Karpas-422 (cell line): ENCODE measurements around the gene ACTR3. TPM values are rescaled to one million over a fixed set of nuclear protein-coding genes. Genes with fewer than 3 reads are reported as not detected.
"Not testable (repeated sequence)": the region's sequence is repeated elsewhere in the genome, so short reads cannot be mapped to it uniquely, and the experiment has no call there.

Experiments used
- DNase-seq: peaks from one replicate; pipeline ENCODE4 v3.0.0-alpha.2; 2015
- H2AFZ ChIP-seq: fragments of 200-600 bp; sonication (generic); 2 replicates; pipeline ENCODE4 v1.6.1; 2014; ENCODE audit warnings: antibody characterized with exemption, low read length, mixed read lengths
- H3K27ac ChIP-seq: fragments of 200-600 bp; sonication (generic); 2 replicates; pipeline ENCODE4 v1.5.1; 2014; ENCODE audit warnings: mild to moderate bottlenecking, low read length, moderate library complexity
- H3K27me3 ChIP-seq: fragments of 200-600 bp; sonication (generic); 2 replicates; pipeline ENCODE4 v1.6.1; 2014; ENCODE audit warnings: low read length, mixed read lengths
- H3K36me3 ChIP-seq: fragments of 200-600 bp; sonication (generic); 2 replicates; pipeline ENCODE4 v1.6.1; 2014; ENCODE audit warnings: low read length, mixed read lengths; ENCODE audit not compliant: insufficient read depth
- H3K4me1 ChIP-seq: fragments of 200-600 bp; sonication (generic); 2 replicates; pipeline ENCODE4 v1.6.1; 2014; ENCODE audit warnings: mild to moderate bottlenecking, low read length, mixed read lengths
- H3K4me2 ChIP-seq: fragments of 200-600 bp; sonication (generic); 2 replicates; pipeline ENCODE4 v1.6.1; 2014; ENCODE audit warnings: low read length, low read depth, mild to moderate bottlenecking; ENCODE audit not compliant: poor library complexity, severe bottlenecking
- H3K4me3 ChIP-seq: fragments of 200-600 bp; sonication (generic); 2 replicates; pipeline ENCODE4 v1.5.1; 2014; ENCODE audit warnings: mild to moderate bottlenecking, antibody characterized with exemption, low read length, mixed read lengths
- H3K79me2 ChIP-seq: fragments of 200-600 bp; sonication (generic); 2 replicates; pipeline ENCODE4 v1.6.1; 2014; ENCODE audit warnings: mild to moderate bottlenecking, low read length, mixed read lengths
- H3K9ac ChIP-seq: fragments of 200-600 bp; sonication (generic); 2 replicates; pipeline ENCODE4 v1.6.0; 2014; ENCODE audit warnings: low read length
- H3K9me2 ChIP-seq: fragments of 200-600 bp; sonication (generic), shearing (Covaris generic); replicated peaks from 2 replicates; pipeline ENCODE4 v1.6.0; 2014; ENCODE audit warnings: mild to moderate bottlenecking, low read length, moderate library complexity; ENCODE audit not compliant: insufficient read depth
- H3K9me3 ChIP-seq: fragments of 300-700, 200-600 bp; sonication (generic); 2 replicates; pipeline ENCODE4 v1.6.1; 2014; ENCODE audit warnings: low read length, mixed read lengths
- H4K20me1 ChIP-seq: fragments of 200-600 bp; sonication (generic); 2 replicates; pipeline ENCODE4 v1.6.1; 2014; ENCODE audit warnings: mild to moderate bottlenecking, antibody characterized with exemption, low read length, low read depth; ENCODE audit not compliant: insufficient read depth
- total RNA-seq: library from RNA; depleted of rRNA; stranded (reverse); fragments of >200 nt; shearing (Covaris generic); gene quantifications from 2 replicates; pipeline ENCODE4 v1.2.3, GENCODE V29; 2014; ENCODE audit warnings: low replicate concordance

Gene ACTR3
- total RNA-seq, 1 experiment from 2014 or later = 259 TPM

DNA sequence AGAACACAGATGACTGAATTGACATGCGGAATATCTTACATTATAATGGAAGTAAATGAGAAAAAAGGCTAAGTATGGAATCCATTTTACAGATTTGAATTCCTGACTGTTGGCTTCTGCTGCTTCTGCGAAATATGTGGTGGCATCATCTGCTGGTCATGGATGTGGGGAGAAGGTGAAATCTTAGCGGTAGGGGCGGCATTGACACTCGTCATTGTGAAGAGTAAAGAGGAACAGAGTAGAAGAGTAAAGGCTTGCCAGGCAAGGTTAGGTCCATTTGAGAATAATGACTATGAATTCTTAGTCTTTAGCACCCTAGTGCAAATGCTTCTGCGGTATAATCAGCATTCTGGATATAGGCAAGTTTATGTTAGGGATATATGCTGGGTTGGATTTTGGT is 32.4 kb downstream of the ACTR3 start:
- peaks cover 97% of the 10 kb centered on the region for H3K79me2 ChIP-seq
- peaks cover 72% of the 10 kb centered on the region for H3K36me3 ChIP-seq
- H3K4me2 ChIP-seq = no peak overlapping the region

DNA sequence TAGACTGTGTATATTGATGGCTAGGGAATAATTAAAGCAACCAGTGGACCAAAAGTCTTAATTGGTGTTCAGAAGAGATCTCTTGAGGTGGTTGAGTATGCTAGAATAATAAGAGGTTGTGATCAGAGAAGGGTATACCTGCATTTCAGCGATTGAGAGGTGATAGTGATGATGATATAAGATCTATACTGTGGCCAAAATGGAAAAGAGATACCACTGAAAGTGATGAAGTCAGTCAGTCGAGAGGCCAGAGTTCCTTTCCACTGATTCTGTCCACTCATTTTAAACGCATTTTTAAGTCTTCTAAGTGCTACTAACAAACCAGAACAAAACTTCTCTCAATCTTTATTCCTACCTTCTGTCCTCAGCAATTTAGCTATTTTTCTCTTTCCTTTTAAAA is 32.9 kb downstream of the ACTR3 start:
- H4K20me1 ChIP-seq = peaks cover 4% of the 10 kb centered on the region; the same call in 1 of the 2 replicates

More for the DNA sequence above, 32.4 kb downstream of the ACTR3 start:
- peaks cover 37% of the 10 kb centered on the region for H3K4me1 ChIP-seq
- H3K4me3 ChIP-seq = no peak overlapping the region
- no peak overlapping the region for H3K9ac ChIP-seq
- peaks cover 4% of the 10 kb centered on the region; the same call in 1 of the 2 replicates for H4K20me1 ChIP-seq
- H3K9me3 ChIP-seq = no peaks in the 10 kb centered on the region
- no peak for DNase-seq
- H3K9me2 ChIP-seq = no peaks in the 10 kb centered on the region
- no peaks in the 10 kb centered on the region for H3K27me3 ChIP-seq
- H3K27ac ChIP-seq = no peak overlapping the region
- no peak overlapping the region for H2AFZ ChIP-seq

DNA sequence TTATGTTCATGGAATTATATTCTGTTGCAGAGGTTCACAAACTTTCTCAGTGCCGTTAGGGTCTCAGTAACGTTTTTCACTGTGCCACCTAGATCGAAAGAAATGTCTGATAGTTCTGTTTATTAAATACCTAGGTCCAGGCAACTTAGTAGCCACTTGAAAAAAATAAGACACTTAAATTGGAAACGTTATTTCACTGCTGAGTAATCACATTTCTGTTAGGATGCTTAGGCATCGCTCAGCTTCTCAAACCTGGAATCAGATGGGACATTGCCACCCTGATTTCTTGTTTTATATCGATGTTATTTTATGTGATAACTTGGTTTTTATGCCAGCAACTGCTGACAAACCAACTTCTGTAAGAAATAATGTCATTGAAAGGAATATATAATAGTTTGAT is 36.0 kb downstream of the ACTR3 start:
- peaks cover 95% of the 10 kb centered on the region for H3K79me2 ChIP-seq
- H3K4me1 ChIP-seq = peaks cover 24% of the 10 kb centered on the region
- H3K27ac ChIP-seq = no peak overlapping the region
- H3K27me3 ChIP-seq = no peaks in the 10 kb centered on the region
- no peaks in the 10 kb centered on the region for H3K9me2 ChIP-seq
- H4K20me1 ChIP-seq = peaks cover 4% of the 10 kb centered on the region; the same call in 1 of the 2 replicates
- peaks cover 63% of the 10 kb centered on the region for H3K36me3 ChIP-seq
- H3K4me2 ChIP-seq = no peak overlapping the region
- no peak for DNase-seq
- no peak overlapping the region for H3K4me3 ChIP-seq
- H3K9me3 ChIP-seq = no peaks in the 10 kb centered on the region
- H3K9ac ChIP-seq = no peak overlapping the region
- H2AFZ ChIP-seq = no peak overlapping the region

More for the DNA sequence above, 32.9 kb downstream of the ACTR3 start:
- H3K9me2 ChIP-seq = no peaks in the 10 kb centered on the region
- no peak overlapping the region for H3K4me3 ChIP-seq
- no peaks in the 10 kb centered on the region for H3K9me3 ChIP-seq
- peaks cover 70% of the 10 kb centered on the region for H3K36me3 ChIP-seq
- no peak for DNase-seq
- H3K4me2 ChIP-seq = no peak overlapping the region
- H3K27me3 ChIP-seq = no peaks in the 10 kb centered on the region
- H3K9ac ChIP-seq = no peak overlapping the region
- peaks cover 37% of the 10 kb centered on the region for H3K4me1 ChIP-seq
- H3K79me2 ChIP-seq = peaks cover 97% of the 10 kb centered on the region
- H3K27ac ChIP-seq = no peak overlapping the region
- H2AFZ ChIP-seq = no peak overlapping the region

DNA sequence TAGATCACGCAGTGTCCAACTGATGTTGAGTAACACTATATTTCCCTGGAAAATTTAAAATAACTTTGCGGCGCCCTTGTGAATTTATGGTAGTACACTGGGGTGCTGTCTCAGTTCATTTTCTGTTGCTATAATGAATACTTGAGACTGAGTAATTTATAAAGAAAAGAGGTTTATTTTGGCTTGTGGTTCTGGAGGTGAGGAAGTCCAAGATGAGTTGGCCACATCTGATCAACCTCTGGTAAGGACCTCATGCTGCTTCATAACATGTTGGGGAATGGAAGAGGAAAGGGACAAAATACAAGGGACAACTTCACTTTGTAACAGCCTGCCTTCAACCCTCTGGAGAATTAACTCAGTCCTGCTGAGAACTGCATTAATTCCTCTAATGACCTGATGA is 36.4 kb downstream of the ACTR3 start:
- H3K9me2 ChIP-seq = no peaks in the 10 kb centered on the region
- H4K20me1 ChIP-seq = peaks cover 4% of the 10 kb centered on the region; the same call in 1 of the 2 replicates
- H3K36me3 ChIP-seq = peaks cover 66% of the 10 kb centered on the region
- H3K27me3 ChIP-seq = no peaks in the 10 kb centered on the region
- DNase-seq = no peak
- no peak overlapping the region for H3K4me2 ChIP-seq
- H3K79me2 ChIP-seq = peaks cover 95% of the 10 kb centered on the region
- no peaks in the 10 kb centered on the region for H3K9me3 ChIP-seq
- no peak overlapping the region for H3K4me3 ChIP-seq
- no peak overlapping the region for H2AFZ ChIP-seq
- no peak overlapping the region for H3K9ac ChIP-seq
- H3K27ac ChIP-seq = no peak overlapping the region
- peaks cover 21% of the 10 kb centered on the region for H3K4me1 ChIP-seq

DNA sequence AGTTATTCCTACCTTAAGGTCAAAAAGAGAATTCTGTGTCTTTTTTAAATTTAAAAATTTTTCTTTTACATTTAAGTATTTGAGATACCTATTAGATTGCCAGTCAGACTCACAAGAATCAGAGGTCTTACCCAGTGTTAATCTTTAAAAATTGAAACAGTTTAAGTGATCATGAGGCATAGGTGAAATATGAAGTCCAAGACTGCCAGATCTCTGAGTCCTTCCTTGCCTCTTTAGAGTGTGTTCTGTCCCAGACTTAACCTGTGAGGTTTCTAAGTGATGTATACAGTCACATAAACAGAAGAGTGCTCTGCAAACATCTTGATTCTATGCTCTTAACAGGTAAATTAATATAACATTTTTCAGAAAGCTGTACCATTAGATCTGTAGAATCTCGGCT is 40.6 kb downstream of the ACTR3 start:
- peaks cover 79% of the 10 kb centered on the region for H3K36me3 ChIP-seq
- no peak overlapping the region for H3K27ac ChIP-seq
- H3K79me2 ChIP-seq = peaks cover 91% of the 10 kb centered on the region

DNA sequence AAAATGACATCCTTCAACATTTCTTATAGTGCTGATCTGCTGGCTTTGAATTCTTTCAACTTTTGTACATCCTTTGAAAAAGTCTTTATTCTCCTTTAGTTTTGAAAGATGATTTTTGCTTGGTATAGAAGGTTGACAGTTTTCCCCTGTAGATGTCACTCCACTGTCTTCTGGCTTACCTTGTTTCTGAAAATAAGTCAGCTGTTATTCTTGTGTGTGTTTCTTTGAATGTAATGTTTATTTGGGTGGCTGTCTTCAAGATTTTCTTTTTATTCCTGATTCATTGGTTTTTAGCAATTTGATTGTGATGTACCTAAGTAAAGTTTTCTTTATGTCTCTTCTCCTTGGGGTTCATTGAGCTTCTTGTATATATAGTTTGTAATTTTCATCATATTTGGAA is 47.6 kb downstream of the ACTR3 start:
- Histone ChIP-seq H3K9me2 (no peaks in the 10 kb centered on the region), H3K79me2 (peaks cover 77% of the 10 kb centered on the region), H3K4me2 (no peak overlapping the region), H3K27ac (no peak overlapping the region), H3K9ac (no peak overlapping the region), H3K9me3 (no peaks in the 10 kb centered on the region), H4K20me1 (no peaks in the 10 kb centered on the region), H3K27me3 (no peaks in the 10 kb centered on the region), H3K4me1 (no peaks in the 10 kb centered on the region), H2AFZ (no peak overlapping the region), H3K4me3 (no peak overlapping the region), H3K36me3 (peaks cover 76% of the 10 kb centered on the region)
- DNase-seq = no peak

More for the DNA sequence above, 40.6 kb downstream of the ACTR3 start:
- Histone ChIP-seq H3K9me2 (no peaks in the 10 kb centered on the region), H3K27me3 (no peaks in the 10 kb centered on the region), H3K4me1 (no peaks in the 10 kb centered on the region), H3K4me2 (no peak overlapping the region), H2AFZ (no peak overlapping the region), H3K4me3 (no peak overlapping the region), H3K9me3 (no peaks in the 10 kb centered on the region), H4K20me1 (peaks cover 4% of the 10 kb centered on the region; the same call in 1 of the 2 replicates), H3K9ac (no peak overlapping the region)
- no peak for DNase-seq

DNA sequence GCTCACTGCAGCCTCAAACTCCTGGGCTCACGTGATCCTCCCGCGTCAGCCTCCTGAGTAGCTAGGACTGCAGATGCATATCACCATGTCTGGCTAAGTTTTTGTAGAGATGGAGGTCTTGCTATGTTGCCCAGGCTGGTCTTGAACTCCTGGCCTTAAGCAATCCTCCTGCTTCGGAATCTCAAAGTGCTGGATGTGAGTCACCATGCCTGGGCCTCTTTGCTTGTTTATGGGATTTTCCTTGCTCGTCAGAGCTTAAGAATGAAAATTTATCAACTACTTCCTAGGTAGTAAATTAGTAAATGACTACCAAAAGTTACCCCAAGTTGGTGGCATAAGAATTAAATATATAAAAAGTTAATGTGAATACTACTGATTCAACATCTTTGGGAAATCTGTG is 51.0 kb downstream of the ACTR3 start:
- Histone ChIP-seq H3K9me3 (no peaks in the 10 kb centered on the region), H3K79me2 (peaks cover 79% of the 10 kb centered on the region), H3K36me3 (peaks cover 77% of the 10 kb centered on the region), H3K4me2 (no peak overlapping the region), H3K27ac (no peak overlapping the region), H3K4me3 (no peak overlapping the region), H3K9ac (no peak overlapping the region), H3K9me2 (no peaks in the 10 kb centered on the region), H4K20me1 (no peaks in the 10 kb centered on the region), H3K4me1 (no peaks in the 10 kb centered on the region), H2AFZ (no peak overlapping the region), H3K27me3 (no peaks in the 10 kb centered on the region)
- no peak for DNase-seq

DNA sequence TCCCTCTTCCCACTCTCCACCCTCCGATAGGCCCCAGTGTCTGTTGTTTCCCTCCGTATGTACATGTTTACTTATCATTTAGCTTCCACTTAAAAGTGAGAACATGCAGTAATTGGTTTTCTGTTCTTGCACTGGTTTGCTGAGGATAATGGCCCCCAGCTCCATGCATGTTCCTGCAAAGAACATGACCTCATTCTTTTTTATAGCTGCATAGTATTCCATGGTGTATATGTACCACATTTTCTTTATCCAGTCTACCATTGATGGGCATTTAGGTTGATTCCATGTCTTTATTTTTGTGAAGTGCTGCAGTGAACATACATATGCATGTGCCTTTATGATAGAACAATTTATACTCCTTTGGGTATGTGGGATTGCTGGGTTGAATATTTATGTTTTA is 55.9 kb downstream of the ACTR3 start:
- H3K9me2 ChIP-seq, H3K9ac ChIP-seq, H4K20me1 ChIP-seq, H3K27ac ChIP-seq, H3K4me2 ChIP-seq, H3K4me3 ChIP-seq, H3K27me3 ChIP-seq, DNase-seq, H2AFZ ChIP-seq, H3K9me3 ChIP-seq, H3K4me1 ChIP-seq: not testable (repeated sequence)
- Histone ChIP-seq H3K79me2 (peaks cover 78% of the 10 kb centered on the region), H3K36me3 (peaks cover 88% of the 10 kb centered on the region)

DNA sequence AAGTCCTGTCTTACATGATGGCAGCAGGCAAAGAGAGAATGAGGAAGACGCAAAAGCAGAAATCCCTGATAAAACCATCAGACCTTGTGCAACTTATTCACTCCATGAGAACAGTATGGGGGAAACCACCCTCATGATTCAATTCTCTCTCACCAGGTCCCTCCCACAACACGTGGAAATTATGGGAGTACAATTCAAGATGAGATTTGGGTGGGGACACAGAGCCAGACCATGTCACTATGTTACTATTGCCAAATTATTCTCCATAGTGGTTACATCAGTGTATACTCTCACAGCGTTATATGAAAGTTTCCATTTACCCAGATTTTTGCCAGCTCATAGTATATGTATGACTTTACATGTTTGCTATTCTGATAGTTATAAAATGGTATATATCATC is 61.0 kb downstream of the ACTR3 start:
- not testable (repeated sequence) for DNase-seq, H3K4me3 ChIP-seq, H3K9me3 ChIP-seq, H3K27me3 ChIP-seq, H3K4me1 ChIP-seq, H2AFZ ChIP-seq, H4K20me1 ChIP-seq, H3K9me2 ChIP-seq, H3K27ac ChIP-seq, H3K9ac ChIP-seq, H3K4me2 ChIP-seq
- H3K36me3 ChIP-seq = peaks cover 85% of the 10 kb centered on the region
- peaks cover 71% of the 10 kb centered on the region for H3K79me2 ChIP-seq
